COLO668 (cell line): ENCODE data around the gene RGL2.

ENCODE experiments used
- DNase-seq: peaks from one replicate; lab custom pipeline; 2025; ENCODE audit not compliant: unreplicated experiment; lab: John Stamatoyannopoulos, UW

Gene RGL2

GRCh38 chr6:33317419-33317668 lies 18.6 kb upstream of the RGL2 start:
- DNase-seq, result peak; percentile 65

- DNase-seq, result no peak
Observed at GRCh38 chr6:33316603-33317418, 18.1 kb upstream of the RGL2 start.

DNA sequence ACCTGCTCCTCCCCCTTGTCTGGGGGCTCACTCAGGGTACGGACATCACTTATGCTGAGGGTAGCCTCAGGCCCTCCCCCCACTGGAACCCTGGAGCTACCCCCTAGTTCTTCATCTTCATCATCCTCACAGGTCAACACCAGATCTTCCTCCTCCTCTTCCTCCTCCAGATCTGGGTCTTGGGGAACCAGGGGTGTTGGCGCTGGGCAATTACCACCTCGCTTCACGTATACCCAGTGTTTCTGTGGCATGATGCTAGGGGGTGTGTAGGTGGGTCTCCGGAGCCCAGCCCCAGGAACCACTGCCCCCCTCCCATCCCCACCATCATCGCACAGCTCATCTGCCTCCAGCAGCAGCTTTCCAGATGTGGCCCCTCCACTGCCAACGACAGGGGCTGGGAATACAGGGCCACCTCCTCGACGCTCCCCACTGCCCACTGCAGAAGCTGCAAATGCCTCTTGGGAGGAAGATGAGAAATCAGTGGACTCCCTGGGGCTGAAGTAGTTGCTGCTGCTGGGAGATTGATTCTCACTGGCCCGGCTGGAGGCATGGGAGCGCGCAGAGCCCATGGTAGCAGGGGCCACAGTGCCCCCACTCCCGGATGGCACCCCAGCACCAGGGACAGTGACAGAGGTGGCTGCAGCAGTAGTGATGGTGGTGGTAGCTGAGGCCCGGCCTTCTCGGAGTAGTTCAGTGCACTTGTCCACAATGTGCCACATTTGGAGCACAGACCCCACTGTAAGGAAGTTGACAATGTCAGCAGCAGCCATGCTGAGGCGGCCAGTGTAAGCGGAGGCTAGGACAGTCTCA lies 17.3 kb upstream of the RGL2 start:
- no peak for DNase-seq

DNA sequence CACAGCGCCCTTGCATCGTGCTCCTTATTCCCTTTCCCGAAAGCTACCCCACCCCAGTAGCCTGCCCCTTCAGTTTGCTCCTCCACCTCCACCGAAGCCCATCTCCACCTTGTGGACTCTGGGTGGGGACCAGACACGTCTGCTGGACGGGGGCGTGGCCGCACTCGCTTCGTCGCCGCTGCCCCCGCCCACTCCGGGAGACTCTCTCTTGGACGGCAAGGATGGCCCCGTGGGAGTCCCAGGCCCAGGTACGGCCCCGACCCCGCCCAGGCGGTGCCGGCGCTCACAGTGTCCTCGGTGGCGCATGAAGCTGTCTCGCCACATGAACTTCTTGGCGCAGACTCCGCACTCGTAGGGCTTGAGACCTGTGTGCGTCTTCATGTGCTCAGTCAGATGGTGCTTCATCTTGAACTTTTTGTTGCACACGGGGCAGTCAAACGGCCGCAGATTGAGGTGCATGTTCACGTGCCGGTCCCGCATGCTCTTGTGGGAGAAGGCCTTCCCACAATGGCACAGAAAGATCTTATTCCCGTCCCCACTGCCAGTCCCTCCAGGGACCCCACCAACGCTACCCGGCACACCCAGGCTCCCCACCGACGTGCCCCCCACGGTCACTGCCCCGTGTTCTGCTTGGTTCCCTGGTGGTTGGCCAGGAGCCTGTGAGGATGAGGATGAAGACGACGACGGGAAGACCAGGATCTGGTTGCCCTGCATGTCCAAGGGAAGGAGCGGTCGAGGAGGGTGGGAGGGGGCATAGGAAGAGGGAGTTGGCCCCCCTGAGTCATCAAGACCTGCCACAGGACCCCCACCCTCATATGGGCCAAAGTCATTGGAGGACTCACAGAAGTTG lies 16.4 kb upstream of the RGL2 start:
- DNase-seq, result peak; percentile 48

DNA sequence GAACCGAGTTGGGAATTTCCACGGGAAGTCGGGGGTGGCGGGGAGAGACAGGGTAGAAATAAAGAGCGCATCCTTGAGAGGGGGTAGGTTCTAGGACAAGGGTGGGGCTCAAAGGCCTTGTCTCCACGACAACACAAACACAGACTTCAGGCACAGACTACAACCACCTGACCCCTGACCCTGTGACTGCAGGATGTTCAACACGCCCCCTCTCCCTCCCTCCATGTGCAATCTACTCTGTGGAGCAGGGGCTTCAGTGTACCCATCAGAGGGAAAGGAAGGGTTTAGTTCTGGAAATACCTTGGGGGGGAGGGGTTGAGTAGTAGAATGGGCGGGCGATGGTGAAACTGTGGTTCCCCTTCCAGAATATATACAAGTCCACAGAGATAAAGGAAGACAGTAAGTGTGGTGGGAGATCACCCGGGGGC lies 15.8 kb upstream of the RGL2 start:
- peak; percentile 55 for DNase-seq

GRCh38 chr6:33313709-33314514 lies 15.2 kb upstream of the RGL2 start, which contains the start of gene TAPBP:
TSS of gene TAPBP (minus strand) at chr6:33314078. CDS start at chr6:33314041, 37 bp downstream.
- DNase-seq, result peak; percentile 62

DNA sequence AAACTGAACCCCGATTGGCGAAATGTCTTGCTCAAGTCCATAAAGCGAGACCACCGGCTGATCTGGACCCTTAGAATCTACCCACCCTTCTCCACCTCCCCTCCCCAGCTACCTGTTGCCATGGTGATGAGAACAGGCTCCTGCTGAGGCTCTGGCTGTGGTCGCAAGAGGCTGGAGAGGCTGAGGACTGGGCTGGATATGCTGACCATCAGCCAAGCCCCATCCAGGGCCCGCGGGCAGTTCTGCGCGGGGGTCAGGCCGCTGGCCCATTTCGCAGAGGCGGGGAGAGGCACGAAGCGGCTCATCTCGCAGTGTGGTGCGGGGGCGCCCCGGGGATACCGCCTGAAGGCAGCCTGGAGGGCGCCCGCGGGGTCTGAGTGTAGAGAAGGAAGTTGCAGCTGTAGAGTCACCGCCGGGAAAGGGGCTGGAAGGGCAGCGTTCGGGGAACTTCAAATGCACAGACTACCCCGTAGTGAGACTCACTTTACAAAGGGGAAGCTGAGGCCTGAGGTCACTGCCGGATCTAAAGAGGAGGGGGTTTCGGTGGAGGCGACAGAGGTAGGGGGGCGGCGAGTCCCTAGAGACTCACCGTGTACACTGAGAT lies 14.5 kb upstream of the RGL2 start:
- DNase-seq, result peak; percentile 28

DNA sequence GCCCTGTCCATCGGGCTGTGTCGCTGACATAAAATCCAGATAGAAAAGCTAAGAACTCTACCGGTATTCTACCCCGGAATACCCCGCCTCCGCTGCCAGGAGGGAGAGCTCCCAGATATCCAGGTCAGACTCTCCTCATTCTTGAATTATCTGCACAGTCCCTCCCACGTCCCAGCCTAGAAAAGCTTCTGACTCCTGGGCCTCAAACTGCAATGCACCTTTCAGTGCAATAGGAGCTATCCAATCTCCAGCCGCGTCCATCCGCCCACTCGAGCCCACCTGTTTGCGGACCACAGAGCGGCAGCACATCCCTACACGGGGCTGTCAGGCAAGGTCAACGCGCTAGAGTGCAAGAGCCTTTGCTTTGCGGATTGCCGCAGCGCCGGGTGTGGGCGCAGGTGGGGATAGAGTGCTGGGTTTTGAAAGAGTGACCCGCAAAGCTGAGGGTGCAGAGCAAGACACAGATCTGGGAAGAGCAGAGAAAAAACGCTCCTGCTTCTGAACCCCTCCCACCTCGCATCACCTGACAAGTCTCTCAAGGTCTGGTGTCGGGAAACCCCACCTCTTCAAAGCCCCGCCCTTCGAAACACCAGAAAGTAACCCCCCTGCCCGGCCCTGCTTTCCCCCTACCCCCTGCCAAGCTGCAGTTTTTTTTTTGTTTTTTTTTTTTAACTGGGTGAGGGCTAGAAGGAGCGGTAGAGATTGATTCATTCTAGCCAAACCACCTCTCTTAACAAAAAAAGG lies 13.8 kb upstream of the RGL2 start:
- peak; percentile 58 for DNase-seq

GRCh38 chr6:33306356-33306755 lies 7.6 kb upstream of the RGL2 start:
- DNase-seq, result no peak

GRCh38 chr6:33305052-33305451 lies 6.3 kb upstream of the RGL2 start:
- no peak for DNase-seq

DNA sequence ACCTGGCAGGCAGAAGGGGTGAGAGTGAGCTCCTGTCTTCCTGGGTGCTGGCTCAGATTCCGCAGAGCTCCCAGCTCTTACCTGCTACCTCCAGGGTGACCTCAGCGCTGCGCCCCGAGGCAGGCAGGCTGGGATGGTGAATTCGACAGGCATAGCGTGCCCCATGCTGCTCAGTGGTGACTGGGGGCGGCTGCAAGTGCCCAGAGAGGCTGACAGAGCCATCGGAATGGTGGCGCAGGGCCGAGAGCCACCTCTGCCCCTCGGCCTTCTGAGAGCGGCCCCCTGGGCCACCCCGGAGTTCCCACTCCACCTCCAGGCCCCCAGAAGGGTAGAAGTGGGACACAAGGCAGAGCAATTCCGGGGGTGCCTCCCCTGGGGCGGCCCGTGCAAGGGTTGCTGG lies 5.5 kb upstream of the RGL2 start:
- DNase-seq, result no peak

DNA sequence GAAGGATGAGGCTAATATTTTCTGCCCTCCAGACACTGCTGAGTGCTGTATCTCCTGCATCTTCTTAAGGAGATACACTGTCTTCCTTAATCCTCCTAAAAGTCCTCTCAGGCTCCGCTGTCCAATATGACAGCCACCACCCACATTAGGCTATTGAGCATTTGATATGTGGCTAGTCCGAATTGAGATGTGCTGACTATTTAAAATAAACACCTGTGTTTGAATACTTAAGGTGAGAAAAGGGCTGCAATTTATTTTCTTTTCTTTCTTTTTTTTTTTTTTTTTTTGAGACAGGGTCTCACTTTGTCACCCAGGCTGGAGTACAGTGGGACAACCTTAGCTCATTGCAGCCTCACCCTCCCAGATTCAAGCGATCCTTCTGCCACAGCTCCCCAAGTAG lies 3.1 kb upstream of the RGL2 start:
- DNase-seq, result no peak

GRCh38 chr6:33299237-33299944 lies 649 bp upstream of the RGL2 start:
- peak; percentile 91 for DNase-seq

DNA sequence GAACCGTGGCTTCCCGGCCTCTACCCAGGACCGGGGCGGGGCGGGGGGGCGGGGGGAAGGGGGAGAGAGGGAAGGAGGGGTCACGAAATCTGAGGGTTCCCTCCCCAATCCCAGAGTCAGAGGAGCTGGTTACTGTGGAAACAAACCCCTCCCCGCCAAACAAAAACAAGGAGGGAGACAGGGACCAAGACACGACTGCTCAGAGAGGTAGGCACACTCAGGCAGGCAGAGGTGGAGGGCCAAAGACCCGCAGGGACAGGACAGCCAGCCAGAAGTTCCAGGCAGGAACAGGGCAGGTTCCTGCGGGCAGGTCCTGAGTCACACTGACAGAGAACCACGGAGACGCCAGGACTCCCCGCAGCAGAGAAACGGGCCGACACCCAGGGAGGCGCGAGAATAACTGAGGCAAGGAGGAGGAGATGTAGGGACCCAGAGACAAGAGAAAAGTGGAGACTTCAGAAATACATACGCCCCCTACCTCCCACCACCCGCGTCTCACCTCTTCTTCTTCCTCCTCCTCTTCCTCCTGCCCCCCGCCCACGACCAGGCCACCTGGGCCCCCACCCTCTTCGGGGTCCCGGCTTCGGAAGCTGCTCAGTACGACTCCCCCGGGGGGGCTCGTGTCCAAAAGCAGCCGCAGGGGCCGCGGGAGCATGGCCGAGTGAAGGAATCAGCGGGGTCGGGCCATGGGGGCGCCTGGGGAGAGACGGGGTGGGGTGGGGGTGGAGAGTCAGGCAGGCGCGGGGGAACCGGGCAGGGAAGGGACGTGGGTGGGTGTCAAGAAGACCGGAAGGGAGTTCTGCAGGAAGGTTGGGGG lies 578 bp downstream of the RGL2 start:
- DNase-seq, result peak; percentile 43

DNA sequence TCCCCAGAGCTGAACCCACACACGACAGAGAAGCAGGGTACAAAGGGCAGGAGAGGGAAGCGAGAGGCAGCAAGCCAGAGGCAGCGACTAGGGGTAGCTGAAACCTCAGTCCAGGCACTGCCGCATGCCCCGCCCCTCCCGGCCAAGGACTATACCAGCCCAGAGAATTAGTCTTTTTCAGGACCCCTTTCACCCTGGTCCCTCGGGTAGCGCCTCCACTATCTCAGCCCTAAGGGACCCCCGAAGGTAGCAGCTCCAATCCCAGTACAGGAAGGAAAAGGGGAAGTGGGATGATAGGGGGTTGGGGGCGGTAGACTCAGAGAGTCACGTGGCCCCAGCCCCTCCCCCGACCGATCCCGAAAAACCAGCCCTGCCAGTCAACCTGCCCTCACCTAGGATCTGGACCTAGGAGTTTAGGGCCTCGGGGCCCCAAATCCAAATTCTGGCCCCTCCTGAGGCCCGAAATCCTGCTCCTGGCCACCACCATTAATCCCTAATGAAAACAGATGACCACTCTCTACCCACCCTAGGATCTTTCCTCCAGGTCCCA lies 1.3 kb downstream of the RGL2 start:
- DNase-seq, result no peak

- DNase-seq, result no peak
Observed at GRCh38 chr6:33296797-33297405, 1.8 kb downstream of the RGL2 start.

- DNase-seq, result no peak
Observed at GRCh38 chr6:33295621-33296369, 2.9 kb downstream of the RGL2 start.
